MCF 10A (cell line): ENCODE data around the gene CEMP1. TPM values are rescaled to one million over a fixed set of nuclear protein-coding genes. Genes with fewer than 3 reads are reported as not detected.

ENCODE experiments used
- BruUV-seq: library from RNA; stranded (reverse); fragments of 400-500 nt; replicated peaks from 2 replicates; lab custom pipeline; 2021; lab: Mats Ljungman, UMichigan
- CTCF ChIA-PET: fragments of 300-600 bp; sonication (Branson Sonifier 250); formaldehyde crosslinking; extraction: SDS; loops from one replicate; lab custom pipeline; 2021; ENCODE audit warnings: antibody characterized with exemption, inconsistent platforms; lab: Yijun Ruan, JAX
- POLR2A ChIA-PET: fragments of 300-600, 350-650 bp; sonication (Branson Sonifier 250); formaldehyde crosslinking; extraction: SDS; loops from one replicate; lab custom pipeline; 2020; ENCODE audit warnings: antibody characterized with exemption, inconsistent platforms; lab: Yijun Ruan, JAX
- DNase-seq: peaks from one replicate; pipeline ENCODE4 v3.0.0-alpha.2; 2018; ENCODE audit not compliant: unreplicated experiment
- H3K27ac Mint-ChIP-seq: one replicate; pipeline ENCODE4 v1.8.0; 2022; ENCODE audit warnings: mild to moderate bottlenecking, low read depth, mixed read lengths; ENCODE audit not compliant: unreplicated experiment
- H3K27me3 Mint-ChIP-seq: one replicate; pipeline ENCODE4 v1.8.0; 2022; ENCODE audit warnings: mixed read lengths; ENCODE audit not compliant: insufficient read depth, unreplicated experiment
- H3K36me3 Mint-ChIP-seq: one replicate; pipeline ENCODE4 v1.8.0; 2022; ENCODE audit warnings: mild to moderate bottlenecking, moderate library complexity, mixed read lengths; ENCODE audit not compliant: insufficient read depth, unreplicated experiment
- H3K4me1 Mint-ChIP-seq: one replicate; pipeline ENCODE4 v1.8.0; 2022; ENCODE audit warnings: mixed read lengths; ENCODE audit not compliant: insufficient read depth, unreplicated experiment
- H3K4me3 Mint-ChIP-seq: one replicate; pipeline ENCODE4 v1.8.0; 2022; ENCODE audit warnings: mild to moderate bottlenecking, moderate library complexity, mixed read lengths; ENCODE audit not compliant: unreplicated experiment
- H3K9me3 Mint-ChIP-seq: one replicate; pipeline ENCODE4 v1.8.0; 2022; ENCODE audit warnings: mixed read lengths; ENCODE audit not compliant: unreplicated experiment
- intact Hi-C: fragments of 100-400 bp; cut with micrococcal nuclease; formaldehyde crosslinking; loops from 2 replicates; pipeline ENCODE4 v1.14.1; 2022
- total RNA-seq: library from RNA; stranded (reverse); gene quantifications from 2 replicates; pipeline ENCODE4 v1.2.3, GENCODE V29; 2022
- TF ChIP-seq, protein P1 (sequence below): fragments of 200-600 bp; IDR thresholded peaks from one replicate; pipeline ENCODE4 v1.8.0; 2022; ENCODE audit warnings: antibody characterized with exemption, mild to moderate bottlenecking; ENCODE audit not compliant: unreplicated experiment

Gene CEMP1
- total RNA-seq, 1 experiment from 2014 or later, result not detected

DNA sequence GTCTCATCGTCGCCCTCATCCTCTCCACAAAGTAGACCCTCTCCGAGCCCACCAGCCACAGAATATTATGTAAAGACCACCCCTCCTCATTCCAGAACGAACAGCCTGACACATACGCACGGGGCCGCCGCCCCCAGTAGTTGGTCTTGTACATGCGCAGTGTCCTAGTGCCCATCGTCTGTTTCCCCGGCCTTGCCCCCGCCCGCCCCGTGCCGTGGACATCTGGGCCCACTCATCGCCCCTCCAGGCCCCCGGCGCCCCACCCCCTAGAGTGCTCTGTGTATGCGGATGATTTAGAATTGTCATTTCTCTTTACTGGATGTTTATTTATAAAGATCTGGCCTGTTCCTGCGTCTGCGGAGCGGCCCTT is 11.5 kb downstream of the CEMP1 start:
- peaks cover 52% of the 10 kb centered on the region for H3K36me3 Mint-ChIP-seq
- no peak for DNase-seq
- peak overlapping the region; percentile 54 for H3K27ac Mint-ChIP-seq
- H3K27me3 Mint-ChIP-seq, result no peaks in the 10 kb centered on the region
- BruUV-seq, result no TSS peak
- ChIA-PET POLR2A (interaction anchor here (0.5 to 4.2 kb wide), 9 partner anchors 12 to 365 kb away, joined by 3 to 62 read pairs (median 5); partner anchors contain the start of genes CEMP1, ECI1, KCTD5 and PDPK1), CTCF (interaction anchor here (0.6 to 0.8 kb wide), 2 partner anchors 71 to 269 kb away, joined by 3 to 4 read pairs; no protein-coding TSS in a partner anchor)
- intact Hi-C loops, result no loop called here
- TF ChIP-seq, protein P1, sequence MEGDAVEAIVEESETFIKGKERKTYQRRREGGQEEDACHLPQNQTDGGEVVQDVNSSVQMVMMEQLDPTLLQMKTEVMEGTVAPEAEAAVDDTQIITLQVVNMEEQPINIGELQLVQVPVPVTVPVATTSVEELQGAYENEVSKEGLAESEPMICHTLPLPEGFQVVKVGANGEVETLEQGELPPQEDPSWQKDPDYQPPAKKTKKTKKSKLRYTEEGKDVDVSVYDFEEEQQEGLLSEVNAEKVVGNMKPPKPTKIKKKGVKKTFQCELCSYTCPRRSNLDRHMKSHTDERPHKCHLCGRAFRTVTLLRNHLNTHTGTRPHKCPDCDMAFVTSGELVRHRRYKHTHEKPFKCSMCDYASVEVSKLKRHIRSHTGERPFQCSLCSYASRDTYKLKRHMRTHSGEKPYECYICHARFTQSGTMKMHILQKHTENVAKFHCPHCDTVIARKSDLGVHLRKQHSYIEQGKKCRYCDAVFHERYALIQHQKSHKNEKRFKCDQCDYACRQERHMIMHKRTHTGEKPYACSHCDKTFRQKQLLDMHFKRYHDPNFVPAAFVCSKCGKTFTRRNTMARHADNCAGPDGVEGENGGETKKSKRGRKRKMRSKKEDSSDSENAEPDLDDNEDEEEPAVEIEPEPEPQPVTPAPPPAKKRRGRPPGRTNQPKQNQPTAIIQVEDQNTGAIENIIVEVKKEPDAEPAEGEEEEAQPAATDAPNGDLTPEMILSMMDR, result no peak
- peaks cover 38% of the 10 kb centered on the region for H3K4me1 Mint-ChIP-seq
- H3K4me3 Mint-ChIP-seq, result peak overlapping the region; percentile 78
- no peaks in the 10 kb centered on the region for H3K9me3 Mint-ChIP-seq

DNA sequence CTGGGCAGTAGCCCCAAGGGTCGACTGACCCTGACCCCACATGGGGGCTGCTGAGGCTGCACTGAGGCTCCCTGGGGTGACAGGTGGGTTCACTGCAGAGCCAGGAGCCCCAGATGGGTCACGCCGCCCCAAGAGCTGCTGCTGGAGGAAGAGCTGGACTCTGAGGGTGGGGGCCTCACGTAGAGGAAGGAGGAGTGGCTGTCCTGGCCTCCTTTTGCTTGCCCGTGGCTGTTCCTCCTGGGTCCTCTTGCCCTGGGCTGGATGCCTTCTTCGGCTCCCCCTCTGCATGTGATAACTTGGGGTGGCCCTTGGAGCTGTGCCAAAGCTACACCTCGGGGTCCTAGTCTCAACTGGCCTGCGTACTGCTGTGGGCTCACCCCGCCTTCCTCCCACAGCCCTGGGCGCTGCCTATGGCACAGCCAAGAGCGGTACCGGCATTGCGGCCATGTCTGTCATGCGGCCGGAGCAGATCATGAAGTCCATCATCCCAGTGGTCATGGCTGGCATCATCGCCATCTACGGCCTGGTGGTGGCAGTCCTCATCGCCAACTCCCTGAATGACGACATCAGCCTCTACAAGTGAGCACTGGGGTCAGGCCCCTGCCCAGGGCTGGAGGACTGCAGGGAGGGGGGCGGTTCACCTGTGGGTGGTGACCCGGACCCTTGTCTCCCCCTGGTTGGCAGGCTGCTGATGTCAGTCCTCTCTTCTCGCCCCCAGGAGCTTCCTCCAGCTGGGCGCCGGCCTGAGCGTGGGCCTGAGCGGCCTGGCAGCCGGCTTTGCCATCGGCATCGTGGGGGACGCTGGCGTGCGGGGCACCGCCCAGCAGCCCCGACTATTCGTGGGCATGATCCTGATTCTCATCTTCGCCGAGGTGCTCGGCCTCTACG is 12.1 kb downstream of the CEMP1 start:
- ChIA-PET CTCF (interaction anchor here (0.6 to 1.0 kb wide), 3 partner anchors 18 to 268 kb away, joined by 3 to 5 read pairs (median 4); no protein-coding TSS in a partner anchor), POLR2A (interaction anchor here (0.5 to 4.2 kb wide), 5 partner anchors 13 to 364 kb away, joined by 3 to 62 read pairs (median 4); partner anchors contain the start of genes CEMP1, PDPK1 and TRAF7)

DNA sequence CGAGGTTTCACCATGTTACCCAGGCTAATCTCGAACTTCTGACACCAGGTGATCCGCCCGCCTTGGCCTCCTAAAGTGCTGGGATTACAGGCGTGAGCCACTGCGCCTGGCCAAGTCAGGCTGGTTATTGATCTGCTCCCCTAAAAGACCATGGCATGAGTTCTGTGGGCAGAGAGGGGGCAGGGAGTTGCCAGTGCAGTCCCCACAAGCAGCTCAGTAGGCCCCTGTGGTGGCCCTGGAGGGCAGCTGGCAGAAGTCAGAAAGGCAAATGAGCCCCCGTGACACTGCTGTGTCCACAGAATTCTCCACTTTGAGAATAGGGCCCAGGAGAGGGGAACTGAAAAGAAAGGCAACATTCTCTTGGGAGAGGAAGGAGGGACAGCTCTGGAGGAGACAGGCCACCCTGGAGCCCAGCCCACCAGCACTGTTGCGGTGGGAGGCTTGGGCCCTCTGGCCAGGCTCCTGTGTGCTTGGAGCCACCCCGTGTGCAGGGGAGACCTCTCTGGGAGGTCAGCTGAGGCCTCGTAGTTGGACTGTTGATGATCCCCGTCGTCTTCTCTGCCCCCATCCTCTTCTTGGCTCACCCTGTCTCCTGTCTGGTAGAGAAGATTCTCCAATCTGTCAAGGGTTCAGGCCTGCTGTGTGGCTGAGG is 13.1 kb downstream of the CEMP1 start:
- ChIA-PET POLR2A (interaction anchor here (1.2 to 4.2 kb wide), 4 partner anchors 14 to 363 kb away, joined by 4 to 62 read pairs (median 14); partner anchors contain the start of genes CEMP1, PDPK1 and TRAF7), CTCF (interaction anchor here (0.8 to 1.0 kb wide), 2 partner anchors 17 to 40 kb away, joined by 4 to 5 read pairs; no protein-coding TSS in a partner anchor)
- H3K4me3 Mint-ChIP-seq, result no peak overlapping the region
- H3K9me3 Mint-ChIP-seq, result no peaks in the 10 kb centered on the region
- no peaks in the 10 kb centered on the region for H3K27me3 Mint-ChIP-seq
- intact Hi-C loops, result no loop called here
- TF ChIP-seq, protein P1, result no peak
- DNase-seq, result no peak
- H3K4me1 Mint-ChIP-seq, result peaks cover 33% of the 10 kb centered on the region
- H3K36me3 Mint-ChIP-seq, result peaks cover 36% of the 10 kb centered on the region
- BruUV-seq, result no TSS peak
- no peak overlapping the region for H3K27ac Mint-ChIP-seq

More for the DNA sequence above, 12.1 kb downstream of the CEMP1 start:
- Mint-ChIP-seq H3K9me3 (no peaks in the 10 kb centered on the region), H3K27me3 (no peaks in the 10 kb centered on the region), H3K36me3 (peaks cover 46% of the 10 kb centered on the region), H3K4me1 (peaks cover 33% of the 10 kb centered on the region), H3K27ac (peak overlapping the region; percentile 54), H3K4me3 (no peak overlapping the region)
- no TSS peak for BruUV-seq
- DNase-seq, result no peak
- intact Hi-C loops, result no loop called here
- TF ChIP-seq, protein P1, result no peak
